NCI-H2029 treated with DMSO at 0.1 percent for 48 hours (cell line): ENCODE data around the gene DTX2.
"Not testable (repeated sequence)": the region's sequence is repeated elsewhere in the genome, so short reads cannot be mapped to it uniquely, and the experiment has no call there.

Experiments
- DNase-seq: peaks from one replicate; lab custom pipeline; 2025; lab: John Stamatoyannopoulos, UW

Gene DTX2

GRCh38 chr7:76443846-76444245 lies 17.7 kb upstream of the DTX2 start:
- DNase-seq = not testable (repeated sequence)

- not testable (repeated sequence) for DNase-seq
Observed at GRCh38 chr7:76445577-76446008, 15.9 kb upstream of the DTX2 start.

GRCh38 chr7:76457017-76457416 lies 4.5 kb upstream of the DTX2 start:
- not testable (repeated sequence) for DNase-seq

- DNase-seq = not testable (repeated sequence)
Observed at GRCh38 chr7:76458504-76458903, 3.0 kb upstream of the DTX2 start.

- not testable (repeated sequence) for DNase-seq
Observed at GRCh38 chr7:76460767-76461166, 742 bp upstream of the DTX2 start.

GRCh38 chr7:76462271-76462882 lies 868 bp downstream of the DTX2 start:
- not testable (repeated sequence) for DNase-seq

GRCh38 chr7:76464959-76465358 lies 3.5 kb downstream of the DTX2 start:
- DNase-seq = not testable (repeated sequence)

GRCh38 chr7:76465950-76466349 lies 4.4 kb downstream of the DTX2 start:
- not testable (repeated sequence) for DNase-seq

- not testable (repeated sequence) for DNase-seq
Observed at GRCh38 chr7:76467743-76468404, 6.4 kb downstream of the DTX2 start.

GRCh38 chr7:76471556-76472221 lies 10.2 kb downstream of the DTX2 start:
- not testable (repeated sequence) for DNase-seq

- DNase-seq = not testable (repeated sequence)
Observed at GRCh38 chr7:76473097-76473496, 11.6 kb downstream of the DTX2 start.

- not testable (repeated sequence) for DNase-seq
Observed at GRCh38 chr7:76476280-76476679, 14.8 kb downstream of the DTX2 start.

GRCh38 chr7:76476742-76477474 lies 15.4 kb downstream of the DTX2 start:
- not testable (repeated sequence) for DNase-seq

- not testable (repeated sequence) for DNase-seq
Observed at GRCh38 chr7:76479628-76480027, 18.1 kb downstream of the DTX2 start.

GRCh38 chr7:76480403-76481253 lies 19.1 kb downstream of the DTX2 start:
- DNase-seq = not testable (repeated sequence)

- not testable (repeated sequence) for DNase-seq
Observed at GRCh38 chr7:76482660-76483059, 21.2 kb downstream of the DTX2 start.

- not testable (repeated sequence) for DNase-seq
Observed at GRCh38 chr7:76483081-76483480, 21.6 kb downstream of the DTX2 start.

- not testable (repeated sequence) for DNase-seq
Observed at GRCh38 chr7:76484456-76484855, 22.9 kb downstream of the DTX2 start.

- not testable (repeated sequence) for DNase-seq
Observed at GRCh38 chr7:76485822-76486610, 24.5 kb downstream of the DTX2 start.

GRCh38 chr7:76486618-76487017 lies 25.1 kb downstream of the DTX2 start:
- DNase-seq = not testable (repeated sequence)
